Left hindlimb (tissue), 1 donor: ENCODE data around the gene EXOC4.

Source experiments
- DNase-seq: peaks from one replicate; pipeline ENCODE4 v3.0.0-alpha.2; 2018

Gene EXOC4

DNA sequence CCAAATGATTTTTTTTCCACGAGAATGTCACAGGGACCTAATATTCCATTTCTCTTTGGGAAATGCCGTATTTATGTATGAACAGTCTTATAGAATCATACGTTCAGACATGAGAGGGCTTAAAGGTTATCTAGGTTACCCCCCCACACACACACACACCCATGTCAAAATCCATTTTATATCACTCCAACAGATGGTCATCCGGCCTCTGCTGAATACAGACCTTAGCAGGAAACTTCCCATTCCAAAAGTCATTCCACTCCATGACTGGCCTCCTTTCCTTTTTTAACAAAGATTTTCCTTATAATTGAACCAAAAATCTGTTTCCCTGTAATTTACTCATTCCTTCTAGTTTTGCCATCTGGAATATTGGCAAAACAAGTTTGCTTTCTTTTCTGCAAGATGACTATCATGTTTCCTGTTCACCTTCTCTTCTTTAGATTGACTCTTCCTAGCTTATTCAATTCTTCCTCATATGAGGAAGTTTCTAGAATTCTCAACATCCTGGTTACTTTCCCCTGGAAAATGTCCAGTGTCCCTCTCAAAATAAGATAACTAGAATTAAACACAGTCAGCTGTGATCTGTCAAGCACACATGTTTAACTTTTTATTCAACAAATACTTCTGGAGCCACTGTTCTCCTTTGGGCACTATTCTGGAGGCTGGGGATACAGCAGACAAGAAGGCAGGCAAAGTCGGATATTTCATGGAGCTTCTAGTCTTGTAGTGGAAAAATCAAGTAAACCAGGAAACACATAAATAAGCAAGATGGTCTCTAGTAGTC lies 597.8 kb downstream of the EXOC4 start:
- DNase-seq: no peak

DNA sequence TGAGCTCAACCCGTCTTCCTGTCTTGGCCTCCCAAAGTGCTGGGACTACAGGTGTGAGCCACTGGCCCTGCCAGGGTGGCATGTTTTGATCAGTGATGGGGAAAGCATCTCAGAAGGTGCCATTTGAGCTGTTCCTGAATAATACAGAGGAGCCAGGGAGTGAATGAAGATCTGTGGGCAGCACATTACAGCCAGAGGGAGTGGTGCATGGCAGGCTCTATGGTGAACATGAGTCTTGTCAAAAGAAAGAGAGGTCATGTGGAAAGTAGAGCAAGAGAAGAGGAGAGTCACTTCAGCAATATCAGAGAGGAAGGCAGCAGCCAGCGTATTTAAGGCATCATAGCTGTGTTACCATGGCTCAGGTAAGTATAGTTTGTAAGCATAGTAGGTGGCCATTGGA lies 598.5 kb downstream of the EXOC4 start:
- DNase-seq: no peak

DNA sequence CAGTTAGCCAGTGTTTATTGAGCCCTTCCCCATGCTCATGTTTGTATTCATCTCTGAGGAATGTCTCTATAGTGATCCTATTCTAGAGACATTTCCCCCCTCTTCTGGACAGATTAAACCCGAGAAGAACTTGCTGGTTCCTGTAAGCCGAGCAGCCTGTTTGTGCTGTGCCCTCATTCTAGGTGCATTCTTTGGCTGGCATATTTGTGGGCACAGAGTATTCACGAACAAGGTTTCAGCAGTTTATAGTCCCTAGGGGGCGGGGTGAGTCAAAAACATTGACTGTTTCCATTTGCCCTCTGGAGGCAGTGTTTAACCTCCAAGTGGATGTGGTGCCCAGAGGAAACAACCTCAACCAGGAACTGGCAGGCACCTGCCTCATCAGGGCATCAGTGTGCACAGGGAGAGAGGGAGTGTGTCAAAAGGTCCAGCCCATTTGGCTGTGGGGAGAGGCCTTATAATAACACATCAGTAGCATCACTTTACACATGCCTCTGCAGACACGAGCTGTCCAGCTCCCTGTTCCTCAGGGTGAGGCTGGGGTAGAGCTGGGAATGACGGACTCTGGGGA lies 600.9 kb downstream of the EXOC4 start:
- DNase-seq: no peak

DNA sequence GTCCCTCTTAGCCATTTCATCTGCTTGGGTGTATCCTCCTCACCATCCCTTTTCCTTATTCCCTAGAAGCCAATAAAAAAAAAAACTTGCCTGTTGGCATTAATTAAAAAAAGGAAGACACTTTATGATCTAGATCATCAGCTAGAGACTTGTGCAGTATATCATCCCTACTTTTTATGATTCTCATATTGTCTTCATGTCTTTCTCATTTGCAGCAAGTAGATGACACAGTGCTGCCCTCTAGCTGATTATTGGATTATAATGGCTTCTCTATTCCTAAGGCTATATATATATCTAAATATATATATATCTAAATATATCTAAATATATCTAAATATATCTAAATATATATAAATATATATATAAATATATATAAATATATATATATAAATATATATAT lies 601.9 kb downstream of the EXOC4 start:
- no peak for DNase-seq

DNA sequence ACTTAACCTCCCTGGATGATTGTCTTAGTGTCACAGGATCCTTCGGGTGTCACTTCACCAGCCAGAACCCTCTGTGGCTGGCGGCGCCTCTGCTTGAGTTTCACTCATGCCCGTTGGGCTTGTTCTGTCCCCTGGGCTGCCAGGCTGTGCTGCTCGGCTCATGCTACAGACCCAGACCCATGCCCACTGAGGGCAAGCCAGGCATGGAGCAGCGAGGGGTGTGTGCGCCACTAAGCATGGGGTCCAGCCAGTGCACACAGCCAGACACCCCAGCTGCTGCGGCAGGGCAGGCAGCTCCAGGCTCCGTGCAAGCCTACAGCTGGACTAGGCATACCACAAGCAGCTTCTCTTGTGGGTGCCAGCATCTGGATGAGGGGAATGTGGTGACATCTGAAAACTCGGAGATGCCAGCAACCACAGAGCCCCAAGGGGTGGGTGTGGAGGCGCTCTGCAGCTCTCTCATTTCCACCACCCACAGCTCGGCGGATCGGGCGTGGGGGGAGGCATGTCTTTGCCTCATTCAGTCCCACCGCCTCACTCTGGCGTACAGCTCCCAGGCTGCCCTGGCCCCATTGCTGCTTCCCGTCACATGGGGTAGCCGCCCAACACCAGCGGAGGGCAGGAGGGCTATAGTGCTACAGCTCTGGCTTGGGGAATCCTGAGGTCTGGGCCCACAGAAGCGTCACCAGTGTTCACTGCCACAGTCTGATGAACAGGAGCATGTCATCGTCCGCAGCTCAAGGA lies 604.7 kb downstream of the EXOC4 start:
- DNase-seq: no peak

DNA sequence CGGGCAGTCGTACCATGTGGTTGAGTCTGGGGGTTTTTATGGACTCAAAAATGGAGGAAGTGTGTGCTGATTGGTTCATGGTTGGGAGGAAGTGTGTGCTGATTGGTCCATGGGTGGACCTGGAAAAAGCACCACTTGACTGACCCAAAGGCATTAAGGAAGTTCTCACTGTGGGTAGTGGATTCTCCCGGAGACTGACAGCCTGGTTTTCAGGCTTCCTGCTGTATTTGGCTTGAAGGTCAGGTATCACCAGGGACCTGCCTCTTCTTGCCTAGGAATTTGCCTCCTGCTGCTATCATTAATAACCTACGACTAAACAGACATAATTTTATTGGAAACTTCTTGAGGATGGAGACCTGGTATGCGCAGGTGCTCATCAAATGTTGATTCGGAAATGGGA lies 605.4 kb downstream of the EXOC4 start:
- no peak for DNase-seq

DNA sequence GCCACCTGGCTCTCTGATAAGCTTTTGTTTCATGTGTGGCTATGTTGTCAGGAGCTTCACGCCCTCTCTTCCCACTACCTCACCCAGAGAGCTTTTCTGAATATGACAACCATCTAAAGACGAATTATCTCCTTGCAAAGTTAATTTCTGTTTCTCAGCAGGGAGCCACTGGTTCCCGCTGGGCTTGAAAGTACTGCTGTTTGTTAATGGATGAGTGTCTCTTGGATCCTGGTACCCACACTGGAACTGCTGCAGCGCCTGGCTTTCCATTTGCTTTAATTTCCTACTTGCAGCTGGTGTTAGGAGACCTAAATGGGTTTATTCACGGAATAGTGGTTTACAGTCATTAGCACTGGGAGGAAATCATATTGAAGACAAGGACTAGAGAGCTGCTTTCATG lies 606.4 kb downstream of the EXOC4 start:
- no peak for DNase-seq

DNA sequence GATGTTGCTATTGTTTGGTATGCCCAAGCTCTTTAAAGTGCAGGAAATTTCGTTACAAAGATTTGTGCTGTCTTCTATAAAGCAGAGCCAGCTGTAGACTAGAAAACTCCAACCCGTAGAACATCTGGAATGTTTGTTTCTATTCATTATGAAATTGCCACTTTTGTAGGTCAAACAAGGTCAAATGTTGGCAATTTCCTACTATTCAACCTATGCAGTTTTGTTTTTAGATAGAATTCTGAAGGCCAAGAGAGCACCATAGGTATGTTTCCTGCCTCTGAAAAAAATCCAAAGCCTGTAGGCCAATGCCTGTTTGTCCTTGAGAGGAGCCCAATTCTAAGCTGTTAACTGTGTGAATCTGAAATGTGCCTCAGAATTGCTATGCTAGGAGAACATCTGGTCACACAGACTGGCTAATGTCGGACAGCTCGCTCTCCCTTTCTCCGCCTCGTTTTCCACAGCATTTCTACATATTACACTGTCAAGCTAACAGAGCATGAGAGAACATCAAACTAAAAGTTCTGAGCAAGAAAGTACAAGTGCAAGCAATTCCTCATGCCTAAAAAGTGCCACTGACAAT lies 607.1 kb downstream of the EXOC4 start:
- DNase-seq: no peak

DNA sequence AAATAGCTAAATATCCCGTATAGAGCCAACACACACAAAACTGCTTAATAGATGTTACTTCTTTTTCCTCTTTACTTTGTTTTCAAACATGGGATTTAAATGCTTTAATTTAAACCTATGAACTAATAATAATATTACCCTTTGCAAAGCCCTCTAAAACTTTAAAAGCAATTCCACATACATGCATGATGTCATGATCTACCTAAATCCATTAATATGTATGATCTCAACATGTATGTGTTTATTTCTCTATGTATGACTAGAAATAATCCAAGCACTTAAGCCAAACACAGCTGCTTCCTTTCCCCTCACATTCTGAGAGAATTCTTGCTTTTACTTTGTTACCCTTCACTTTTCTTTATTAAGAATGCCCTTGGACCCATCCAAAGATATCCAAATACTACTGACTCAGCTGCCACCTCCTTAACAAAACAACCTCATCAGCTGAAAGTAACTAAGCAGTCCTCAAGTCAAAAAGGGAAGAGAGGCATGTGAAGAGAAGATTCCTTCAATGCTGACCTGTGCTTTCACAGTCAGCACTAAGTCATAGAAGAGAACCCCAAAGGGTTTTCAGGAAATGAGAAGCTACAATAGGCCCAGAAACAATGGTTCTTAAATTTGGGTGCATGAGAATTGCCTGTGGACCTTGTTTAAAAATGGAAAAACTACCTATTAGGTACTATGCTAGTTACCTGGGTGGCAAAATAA lies 607.9 kb downstream of the EXOC4 start:
- no peak for DNase-seq

DNA sequence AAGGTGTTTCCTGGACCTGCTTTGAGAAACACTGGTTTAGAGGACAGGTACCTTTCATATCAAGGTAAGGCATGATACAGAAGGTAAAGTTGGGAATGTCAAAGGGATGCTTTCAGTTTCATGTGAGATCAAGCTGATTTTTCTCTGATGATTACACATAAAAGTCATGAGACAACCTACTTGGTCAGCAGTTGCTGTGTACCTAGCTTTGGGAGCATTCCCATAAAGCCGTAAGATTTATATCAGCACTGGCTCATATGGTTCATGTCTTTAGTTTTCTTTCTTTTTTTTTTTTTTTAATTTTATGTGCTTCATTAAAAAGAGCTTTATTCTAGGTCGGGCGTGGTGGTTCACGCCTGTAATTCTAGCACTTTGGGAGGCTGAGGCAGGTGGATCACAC lies 609.0 kb downstream of the EXOC4 start:
- no peak for DNase-seq

DNA sequence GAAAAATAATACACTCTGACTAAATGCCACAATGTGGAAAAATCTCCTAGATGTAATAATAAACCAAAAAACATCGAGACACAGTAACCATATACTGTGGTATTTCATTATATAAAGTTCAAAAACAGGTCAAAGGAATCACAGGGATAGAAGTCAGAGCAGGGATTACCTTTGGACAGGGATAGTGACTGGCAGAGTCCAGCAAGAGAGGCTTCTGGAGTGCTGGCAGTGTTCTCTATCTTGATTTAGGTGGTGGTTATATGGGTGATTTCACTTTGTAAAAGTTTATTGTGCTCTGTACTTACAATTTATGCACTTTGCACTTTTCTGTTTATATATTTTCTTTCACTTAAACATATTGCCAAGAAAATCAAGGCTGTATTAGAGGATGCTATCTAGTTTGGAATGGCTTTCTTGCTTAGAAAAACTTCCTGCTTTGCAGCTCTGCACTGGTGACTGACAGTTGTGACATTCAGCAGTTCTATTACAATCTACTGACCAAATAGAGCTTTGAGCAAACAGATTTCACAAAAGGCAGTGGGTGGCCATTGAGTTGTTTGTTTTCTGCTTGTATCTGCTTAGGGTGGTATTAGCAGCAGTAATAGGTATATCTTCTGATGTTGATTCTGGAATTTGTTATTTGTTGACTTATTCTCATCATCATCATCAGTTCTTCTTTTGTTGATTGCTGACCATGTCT lies 610.6 kb downstream of the EXOC4 start:
- no peak for DNase-seq

DNA sequence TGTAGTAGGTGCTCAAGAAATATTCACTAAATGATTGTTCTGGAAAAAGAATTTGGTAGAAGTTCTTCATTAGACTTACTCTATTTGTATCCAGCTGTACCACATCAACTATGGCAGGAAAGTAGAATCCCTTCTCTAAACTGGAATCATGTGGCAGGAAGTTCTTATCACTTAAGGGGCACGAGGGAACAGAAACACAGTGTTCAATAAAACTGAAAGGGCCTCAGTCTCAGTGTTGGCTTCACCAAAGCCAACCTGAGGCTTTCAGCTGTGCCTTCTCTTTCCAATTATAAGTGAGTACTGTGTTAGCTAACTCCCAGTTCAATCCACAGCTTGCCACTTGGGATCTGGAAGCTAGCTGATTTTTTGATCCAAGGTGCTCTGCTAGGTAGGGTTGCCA lies 616.7 kb downstream of the EXOC4 start:
- no peak for DNase-seq

DNA sequence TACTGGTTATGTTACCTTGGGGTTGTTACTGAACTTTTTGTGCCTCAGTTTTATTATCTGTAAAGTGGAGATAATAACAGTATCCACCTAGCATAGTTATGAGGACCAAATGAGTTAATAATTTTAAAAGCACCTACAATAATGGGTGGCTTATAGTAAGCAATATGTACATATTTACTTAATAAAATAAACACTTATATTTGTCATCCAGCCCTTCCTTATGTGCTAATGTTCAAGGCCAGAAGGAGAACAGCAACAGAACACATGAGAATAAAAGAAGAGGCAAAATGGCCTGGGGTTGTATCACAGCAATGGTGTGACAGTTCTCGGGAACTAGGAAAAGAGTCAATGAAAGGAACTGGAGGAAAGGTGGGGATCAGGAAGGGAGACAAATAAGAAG lies 618.9 kb downstream of the EXOC4 start:
- DNase-seq: no peak

DNA sequence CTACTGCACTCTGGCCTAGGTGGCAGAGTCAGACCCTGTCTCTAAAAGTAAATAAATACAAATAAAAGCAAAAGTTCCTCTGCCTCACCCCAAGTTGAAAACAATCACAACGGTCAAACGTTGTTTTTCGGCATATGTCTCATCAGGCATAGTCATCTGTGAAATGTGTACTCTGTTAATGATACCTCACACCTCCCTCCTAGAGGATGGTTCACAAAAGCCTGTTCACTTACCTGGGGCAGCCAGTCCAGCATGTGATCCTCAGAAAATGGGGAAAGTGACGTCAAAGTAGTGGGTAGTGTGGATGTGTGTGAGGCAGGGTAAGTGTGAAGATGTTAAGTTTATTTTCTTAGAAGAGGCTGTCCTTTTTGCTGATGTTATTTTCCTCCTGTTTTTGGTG lies 620.3 kb downstream of the EXOC4 start:
- no peak for DNase-seq

DNA sequence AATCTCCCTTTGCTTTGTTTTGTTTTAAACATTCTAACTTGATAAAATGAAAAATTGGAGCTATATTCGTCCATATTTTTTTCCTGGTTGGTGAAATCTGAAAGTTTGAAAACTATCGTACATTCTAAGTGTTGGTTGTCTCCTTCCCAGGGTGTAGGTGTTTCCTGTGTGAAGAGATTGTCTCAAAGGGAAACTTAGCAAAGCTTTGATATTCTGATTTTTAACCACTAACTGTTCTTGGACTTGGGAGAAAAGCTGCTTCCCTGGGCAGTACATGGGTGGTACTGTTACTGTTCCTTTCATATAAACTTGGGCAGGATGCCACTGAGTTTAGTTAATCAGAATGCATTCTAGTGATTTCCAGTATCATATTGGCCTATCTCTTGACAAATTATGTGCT lies 620.8 kb downstream of the EXOC4 start:
- DNase-seq: no peak

DNA sequence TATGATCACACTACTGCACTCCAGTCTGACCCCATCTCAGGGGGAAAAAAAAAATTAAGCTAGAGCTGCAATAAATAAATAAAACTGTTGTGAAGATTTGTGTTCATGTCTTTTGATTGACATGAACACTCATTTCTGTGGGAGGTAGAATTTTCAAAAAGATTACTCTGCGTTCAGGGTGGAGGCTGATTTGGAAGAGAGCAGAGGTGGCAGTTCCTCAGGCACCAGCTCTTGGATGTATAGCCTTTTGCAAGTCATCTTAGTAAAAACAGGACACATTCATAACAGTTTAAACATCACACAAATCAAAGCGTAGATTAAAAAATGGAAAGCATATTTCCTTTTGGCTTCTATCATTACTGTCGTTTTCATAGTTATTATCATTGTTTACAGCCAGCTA lies 630.7 kb downstream of the EXOC4 start:
- DNase-seq: no peak

DNA sequence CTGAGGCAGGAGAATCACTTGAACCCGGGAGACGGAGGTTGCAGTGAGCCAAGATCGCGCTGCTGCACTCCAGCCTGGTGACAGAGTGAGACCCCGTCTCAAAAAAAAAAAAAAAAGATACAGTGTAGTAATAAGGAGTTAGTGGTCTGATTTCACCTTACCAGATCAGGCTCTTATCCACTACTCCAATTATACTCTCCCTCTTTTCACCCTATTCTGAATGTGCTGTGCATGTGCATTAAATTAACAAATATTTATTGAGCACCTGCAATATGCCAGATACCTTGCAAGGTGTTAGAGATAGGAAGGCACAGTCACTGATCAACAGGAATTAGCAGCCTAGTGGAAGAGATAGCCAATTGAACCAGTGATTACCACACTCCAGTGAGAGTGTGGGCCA lies 632.3 kb downstream of the EXOC4 start:
- DNase-seq: no peak

DNA sequence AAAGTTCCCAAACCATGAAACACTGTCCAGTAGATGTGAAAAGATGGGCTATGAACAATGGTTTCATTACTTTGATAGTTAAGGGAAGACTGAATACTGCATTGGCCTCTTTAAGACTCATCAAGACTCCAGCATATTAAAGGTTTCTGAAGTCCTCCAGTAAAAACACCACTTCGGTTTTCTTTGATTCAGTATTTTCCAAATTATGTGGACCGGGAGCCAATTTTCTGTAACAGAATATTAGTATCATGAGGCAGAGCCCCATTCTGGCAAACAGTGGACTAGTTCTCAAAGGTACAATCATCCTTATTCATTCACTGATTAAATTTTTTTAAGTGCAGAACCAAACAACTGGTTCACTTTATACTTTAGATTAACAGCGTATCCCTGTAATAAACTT lies 633.2 kb downstream of the EXOC4 start:
- DNase-seq: no peak

DNA sequence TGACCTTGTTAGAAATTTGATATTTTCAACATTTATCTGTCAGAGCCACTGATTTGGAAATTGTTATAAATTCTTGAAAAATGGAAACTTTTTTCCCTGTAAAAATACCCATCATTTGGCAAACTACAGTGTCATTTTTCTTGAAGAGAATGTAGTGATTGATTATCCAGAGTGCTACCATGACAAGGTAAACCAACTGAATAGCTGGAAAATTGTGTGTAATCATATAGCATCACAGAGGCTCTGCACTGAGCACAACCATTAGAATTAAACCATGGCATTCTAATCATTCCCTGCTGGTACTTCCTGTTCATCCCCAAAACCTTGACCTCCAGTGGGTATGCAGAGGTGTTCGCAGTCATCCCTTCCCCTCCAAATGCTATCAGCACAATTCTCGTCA lies 633.9 kb downstream of the EXOC4 start:
- DNase-seq: no peak

DNA sequence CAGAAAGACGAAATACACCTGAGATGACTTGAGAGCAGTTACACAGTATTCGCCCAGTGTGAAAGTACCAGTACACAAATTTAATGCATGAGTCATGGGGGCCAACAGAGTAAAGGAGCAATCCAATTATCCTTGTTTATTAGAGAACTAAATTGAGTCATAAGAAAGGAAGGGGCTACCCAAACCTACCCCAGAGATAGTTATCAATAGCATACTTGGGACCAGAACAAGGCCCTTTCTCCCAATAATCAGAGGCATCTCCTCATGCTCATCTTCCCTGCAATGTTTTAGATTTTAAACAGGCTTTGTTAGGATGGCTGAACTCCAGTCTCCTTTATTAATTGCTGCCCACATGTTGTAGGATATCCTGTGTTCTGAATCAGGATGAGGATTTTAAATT lies 634.6 kb downstream of the EXOC4 start:
- DNase-seq: no peak

DNA sequence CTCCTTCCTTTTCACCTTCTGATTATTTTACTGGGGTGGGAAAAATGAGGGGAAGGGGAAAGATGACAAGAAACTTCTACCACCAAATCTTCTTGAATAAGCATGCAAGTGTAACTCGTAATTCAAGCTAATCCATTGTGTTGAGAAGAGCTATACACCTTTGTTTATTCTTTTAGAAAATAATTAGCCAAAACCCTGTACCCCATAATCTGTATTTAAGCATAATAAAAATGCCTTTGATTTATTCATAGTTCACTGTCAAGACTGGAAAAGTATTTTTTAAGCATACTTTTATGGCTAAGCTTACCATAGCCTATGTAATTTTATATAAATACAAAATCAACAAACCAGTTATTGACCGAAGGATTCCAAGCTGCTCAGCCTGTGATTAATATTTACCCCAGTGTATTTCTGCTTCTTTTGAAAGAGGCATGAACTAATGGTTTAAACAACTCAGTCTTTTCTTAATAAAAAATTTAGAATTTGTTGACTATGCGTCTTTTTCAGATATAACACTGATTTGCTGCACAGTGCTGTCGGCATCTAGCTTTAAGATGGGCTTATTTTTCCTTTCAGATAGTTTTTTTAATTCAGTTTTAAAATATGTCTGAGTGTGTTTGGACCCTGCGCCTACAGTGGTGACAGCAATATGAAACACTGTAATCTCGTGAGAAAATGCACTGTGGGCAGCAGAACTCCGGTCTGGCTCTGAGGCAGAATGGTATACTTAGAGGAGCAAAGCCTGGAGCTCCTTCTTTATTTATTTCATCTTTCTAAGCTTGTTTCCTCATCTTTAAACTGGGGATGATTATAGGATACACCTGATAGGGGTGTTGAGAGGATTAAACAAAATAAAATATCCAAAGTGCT lies 635.4 kb downstream of the EXOC4 start:
- DNase-seq: no peak

DNA sequence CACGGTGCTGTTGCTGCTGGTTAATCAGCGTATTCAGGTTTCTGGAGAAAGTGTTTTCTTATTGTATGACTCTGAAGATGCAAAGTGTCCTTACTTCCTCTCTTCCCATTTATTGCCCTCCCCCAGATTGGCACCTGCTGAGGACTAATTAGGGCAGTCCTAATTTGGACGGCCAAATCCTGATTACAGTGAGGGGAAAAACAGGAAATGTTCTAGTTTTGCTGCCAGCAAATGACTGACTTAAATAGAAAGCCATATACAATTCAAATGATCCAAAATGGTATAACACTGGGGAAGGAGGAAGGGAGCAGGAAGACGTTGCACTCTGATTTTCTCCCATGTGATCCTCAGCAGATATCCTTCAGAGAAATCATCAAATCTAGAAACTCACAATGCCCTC lies 651.9 kb downstream of the EXOC4 start:
- no peak for DNase-seq
